Measurements from ENCODE around the gene SAMHD1.
"Not testable (repeated sequence)": the region's sequence is repeated elsewhere in the genome, so short reads cannot be mapped to it uniquely, and the experiment has no call there.

Gene SAMHD1

GRCh38 chr20:36951198-36951978 lies at the start of gene SAMHD1:
SAMHD1 (minus strand) TSS chr20:36951708; CDS start chr20:36951643, 65 bp downstream.
- peak; percentile 64 for DNase-seq

- not testable (repeated sequence) for DNase-seq
Measured at GRCh38 chr20:37000171-37000570, 48.7 kb upstream of the SAMHD1 start.

GRCh38 chr20:36998652-36999051 lies 47.1 kb upstream of the SAMHD1 start:
- DNase-seq: no peak

- no peak for DNase-seq
Measured at GRCh38 chr20:36997121-36997520, 45.6 kb upstream of the SAMHD1 start.

GRCh38 chr20:36994221-36994620 lies 42.7 kb upstream of the SAMHD1 start:
- DNase-seq: not testable (repeated sequence)

- no peak for DNase-seq
Measured at GRCh38 chr20:36992802-36993334, 41.4 kb upstream of the SAMHD1 start.

GRCh38 chr20:36991703-36992102 lies 40.2 kb upstream of the SAMHD1 start:
- no peak for DNase-seq

- no peak for DNase-seq
Measured at GRCh38 chr20:36989797-36990196, 38.3 kb upstream of the SAMHD1 start.

GRCh38 chr20:36988494-36988966 lies 37.0 kb upstream of the SAMHD1 start:
- DNase-seq: no peak

GRCh38 chr20:36984257-36984638 lies 32.7 kb upstream of the SAMHD1 start:
- DNase-seq: no peak

GRCh38 chr20:36975099-36975818 lies 23.8 kb upstream of the SAMHD1 start:
- DNase-seq: no peak

GRCh38 chr20:36974660-36975059 lies 23.2 kb upstream of the SAMHD1 start:
- no peak for DNase-seq

GRCh38 chr20:36971103-36971502 lies 19.6 kb upstream of the SAMHD1 start:
- no peak for DNase-seq

- DNase-seq: no peak
Measured at GRCh38 chr20:36969478-36970186, 18.1 kb upstream of the SAMHD1 start.

GRCh38 chr20:36969051-36969450 lies 17.5 kb upstream of the SAMHD1 start:
- DNase-seq: no peak

- no peak for DNase-seq
Measured at GRCh38 chr20:36967636-36968035, 16.1 kb upstream of the SAMHD1 start.

GRCh38 chr20:36966965-36967364 lies 15.5 kb upstream of the SAMHD1 start:
- DNase-seq: not testable (repeated sequence)

- DNase-seq: not testable (repeated sequence)
Measured at GRCh38 chr20:36962354-36962941, 10.9 kb upstream of the SAMHD1 start.

- no peak for DNase-seq
Measured at GRCh38 chr20:36959242-36959641, 7.7 kb upstream of the SAMHD1 start.

GRCh38 chr20:36957875-36958667 lies 6.6 kb upstream of the SAMHD1 start:
- DNase-seq: no peak

GRCh38 chr20:36956674-36957073 lies 5.2 kb upstream of the SAMHD1 start:
- no peak for DNase-seq

- no peak for DNase-seq
Measured at GRCh38 chr20:36956016-36956415, 4.5 kb upstream of the SAMHD1 start.
